HL-60 (cell line): ENCODE measurements around the gene GNGT2.
A peak's percentile ranks its signal among the peaks of the same experiment; 100 is the strongest.

Source experiments
- DNase-seq, 2 experiments: peaks; one replicate each; pipeline ENCODE4 v3.0.0-alpha.2; 2010 to 2020; ENCODE audit warnings: low read depth in 1 of 2, low spot score in 1 of 2
- H3K27ac ChIP-seq: fragments of 250-450 bp; sonication (Bioruptor Pico); replicated peaks from 2 replicates; pipeline ENCODE4 v1.5.1; 2020; ENCODE audit warnings: mild to moderate bottlenecking, moderate library complexity
- H3K27me3 ChIP-seq: fragments of 250-450 bp; sonication (Bioruptor Pico); 2 replicates; pipeline ENCODE4 v1.5.1; 2021; ENCODE audit warnings: mild to moderate bottlenecking, moderate library complexity; ENCODE audit not compliant: insufficient read depth, poor library complexity, severe bottlenecking
- H3K4me3 ChIP-seq: replicated peaks from 2 replicates; pipeline ENCODE4 v1.5.1; 2011; ENCODE audit warnings: mild to moderate bottlenecking, control low read depth, low read length; ENCODE audit not compliant: insufficient read depth
- GABPA ChIP-seq: IDR thresholded peaks from 2 replicates; pipeline ENCODE4 v1.6.1; 2012; ENCODE audit warnings: low read depth
- POLR2AphosphoS5 ChIP-seq: IDR thresholded peaks from 2 replicates; pipeline ENCODE4 v1.6.1; 2012; ENCODE audit warnings: low read depth
- SPI1 ChIP-seq: IDR thresholded peaks from 2 replicates; pipeline ENCODE4 v1.6.1; 2012; ENCODE audit warnings: low read depth, mild to moderate bottlenecking, borderline replicate concordance
- TF ChIP-seq, protein P1 (sequence below): IDR thresholded peaks from 2 replicates; pipeline ENCODE4 v1.6.1; 2012; ENCODE audit warnings: low read depth; ENCODE audit not compliant: insufficient replicate concordance
- TF ChIP-seq, protein P2 (sequence below): IDR thresholded peaks from one replicate; pipeline ENCODE4 v1.5.1; 2011; ENCODE audit warnings: low read length, control low read depth, inconsistent platforms; ENCODE audit not compliant: insufficient read depth

Gene GNGT2

DNA sequence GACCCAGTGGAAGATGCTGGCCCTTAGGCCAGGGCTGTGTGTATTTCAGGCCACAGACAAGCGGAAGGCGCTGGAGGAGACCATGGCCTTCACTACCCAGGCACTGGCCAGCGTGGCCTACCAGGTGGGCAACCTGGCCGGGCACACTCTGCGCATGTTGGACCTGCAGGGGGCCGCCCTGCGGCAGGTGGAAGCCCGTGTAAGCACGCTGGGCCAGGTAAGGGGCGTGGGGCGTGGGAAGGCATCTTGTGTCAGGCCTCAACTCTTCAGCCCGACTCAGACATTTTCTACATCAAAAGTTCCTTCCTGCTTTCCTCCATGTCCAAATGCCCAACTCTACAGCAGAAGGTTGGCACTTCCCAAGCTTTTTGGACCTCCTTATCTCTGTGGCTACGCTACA lies 6.1 kb upstream of the GNGT2 start:
- H3K27me3 ChIP-seq = no peaks in the 10 kb centered on the region
- TF ChIP-seq, protein P1, sequence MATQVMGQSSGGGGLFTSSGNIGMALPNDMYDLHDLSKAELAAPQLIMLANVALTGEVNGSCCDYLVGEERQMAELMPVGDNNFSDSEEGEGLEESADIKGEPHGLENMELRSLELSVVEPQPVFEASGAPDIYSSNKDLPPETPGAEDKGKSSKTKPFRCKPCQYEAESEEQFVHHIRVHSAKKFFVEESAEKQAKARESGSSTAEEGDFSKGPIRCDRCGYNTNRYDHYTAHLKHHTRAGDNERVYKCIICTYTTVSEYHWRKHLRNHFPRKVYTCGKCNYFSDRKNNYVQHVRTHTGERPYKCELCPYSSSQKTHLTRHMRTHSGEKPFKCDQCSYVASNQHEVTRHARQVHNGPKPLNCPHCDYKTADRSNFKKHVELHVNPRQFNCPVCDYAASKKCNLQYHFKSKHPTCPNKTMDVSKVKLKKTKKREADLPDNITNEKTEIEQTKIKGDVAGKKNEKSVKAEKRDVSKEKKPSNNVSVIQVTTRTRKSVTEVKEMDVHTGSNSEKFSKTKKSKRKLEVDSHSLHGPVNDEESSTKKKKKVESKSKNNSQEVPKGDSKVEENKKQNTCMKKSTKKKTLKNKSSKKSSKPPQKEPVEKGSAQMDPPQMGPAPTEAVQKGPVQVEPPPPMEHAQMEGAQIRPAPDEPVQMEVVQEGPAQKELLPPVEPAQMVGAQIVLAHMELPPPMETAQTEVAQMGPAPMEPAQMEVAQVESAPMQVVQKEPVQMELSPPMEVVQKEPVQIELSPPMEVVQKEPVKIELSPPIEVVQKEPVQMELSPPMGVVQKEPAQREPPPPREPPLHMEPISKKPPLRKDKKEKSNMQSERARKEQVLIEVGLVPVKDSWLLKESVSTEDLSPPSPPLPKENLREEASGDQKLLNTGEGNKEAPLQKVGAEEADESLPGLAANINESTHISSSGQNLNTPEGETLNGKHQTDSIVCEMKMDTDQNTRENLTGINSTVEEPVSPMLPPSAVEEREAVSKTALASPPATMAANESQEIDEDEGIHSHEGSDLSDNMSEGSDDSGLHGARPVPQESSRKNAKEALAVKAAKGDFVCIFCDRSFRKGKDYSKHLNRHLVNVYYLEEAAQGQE = no peak
- TF ChIP-seq, protein P2, sequence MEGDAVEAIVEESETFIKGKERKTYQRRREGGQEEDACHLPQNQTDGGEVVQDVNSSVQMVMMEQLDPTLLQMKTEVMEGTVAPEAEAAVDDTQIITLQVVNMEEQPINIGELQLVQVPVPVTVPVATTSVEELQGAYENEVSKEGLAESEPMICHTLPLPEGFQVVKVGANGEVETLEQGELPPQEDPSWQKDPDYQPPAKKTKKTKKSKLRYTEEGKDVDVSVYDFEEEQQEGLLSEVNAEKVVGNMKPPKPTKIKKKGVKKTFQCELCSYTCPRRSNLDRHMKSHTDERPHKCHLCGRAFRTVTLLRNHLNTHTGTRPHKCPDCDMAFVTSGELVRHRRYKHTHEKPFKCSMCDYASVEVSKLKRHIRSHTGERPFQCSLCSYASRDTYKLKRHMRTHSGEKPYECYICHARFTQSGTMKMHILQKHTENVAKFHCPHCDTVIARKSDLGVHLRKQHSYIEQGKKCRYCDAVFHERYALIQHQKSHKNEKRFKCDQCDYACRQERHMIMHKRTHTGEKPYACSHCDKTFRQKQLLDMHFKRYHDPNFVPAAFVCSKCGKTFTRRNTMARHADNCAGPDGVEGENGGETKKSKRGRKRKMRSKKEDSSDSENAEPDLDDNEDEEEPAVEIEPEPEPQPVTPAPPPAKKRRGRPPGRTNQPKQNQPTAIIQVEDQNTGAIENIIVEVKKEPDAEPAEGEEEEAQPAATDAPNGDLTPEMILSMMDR = no peak
- no peak for TF ChIP-seq SPI1
- TF ChIP-seq GABPA = no peak
- TF ChIP-seq POLR2AphosphoS5 = no peak
- no peak for DNase-seq
- H3K4me3 ChIP-seq = no peak overlapping the region
- H3K27ac ChIP-seq = peak overlapping the region; percentile 37

DNA sequence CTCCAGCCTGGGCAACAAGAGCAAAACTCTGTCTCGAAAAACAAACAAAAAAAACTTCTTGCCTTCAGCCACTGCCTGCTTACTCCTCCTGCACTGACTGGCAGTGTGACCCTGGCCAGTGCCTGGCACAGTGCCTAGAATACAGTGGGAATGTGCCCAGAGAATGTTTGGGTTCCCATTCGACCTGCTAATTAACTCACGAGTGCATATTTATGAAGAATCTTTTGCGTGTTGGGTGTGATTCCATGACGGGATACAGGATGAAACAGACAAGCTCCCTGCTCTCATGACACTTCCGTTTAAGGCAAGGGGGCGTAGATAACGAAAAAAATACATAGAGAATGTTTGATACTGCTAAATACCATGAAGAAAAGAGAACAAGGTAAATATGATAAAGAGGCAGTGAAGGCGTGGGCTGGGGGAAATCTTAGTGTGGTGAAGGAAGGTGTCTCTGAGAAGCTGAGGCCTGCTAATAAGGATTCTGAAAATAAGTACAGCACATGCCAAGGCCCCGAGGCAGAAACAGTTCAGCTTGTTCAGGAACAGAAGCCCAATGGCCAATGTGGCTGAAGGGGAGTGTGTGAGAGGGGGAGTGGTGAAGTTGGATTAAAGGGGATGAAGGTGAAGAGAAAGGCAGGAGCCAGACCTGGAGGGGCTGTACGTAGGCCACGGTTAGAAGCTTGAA lies 4.4 kb upstream of the GNGT2 start:
- Histone ChIP-seq H3K4me3 (no peak overlapping the region), H3K27ac (no peak overlapping the region), H3K27me3 (no peaks in the 10 kb centered on the region)
- no peak for DNase-seq
- TF ChIP-seq GABPA (no peak), SPI1 (no peak), POLR2AphosphoS5 (no peak)
- TF ChIP-seq, protein P2 = no peak
- TF ChIP-seq, protein P1 = no peak

DNA sequence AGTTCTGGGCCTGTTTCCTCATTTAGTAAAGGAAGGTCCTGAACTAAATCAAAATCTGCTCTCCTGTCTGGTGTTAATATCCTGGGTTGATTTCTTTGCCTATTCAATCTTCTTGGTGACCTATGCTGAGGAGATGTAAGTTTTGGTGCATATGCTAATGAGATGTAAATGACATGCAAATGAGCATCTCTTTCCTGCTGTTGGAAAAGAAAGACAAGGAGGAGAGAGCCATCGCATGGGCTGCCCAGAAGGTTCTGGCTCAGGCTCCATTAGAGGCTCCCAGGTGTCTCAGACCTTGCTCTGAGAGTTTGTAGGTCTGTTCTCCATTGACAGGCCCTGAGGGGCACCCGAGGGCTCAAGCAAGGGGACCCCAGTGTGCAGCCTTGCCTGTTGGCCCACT lies 3.5 kb upstream of the GNGT2 start:
- TF ChIP-seq SPI1 = no peak
- TF ChIP-seq, protein P2 = no peak
- TF ChIP-seq, protein P1 = no peak
- Histone ChIP-seq H3K27me3 (no peaks in the 10 kb centered on the region), H3K27ac (no peak overlapping the region), H3K4me3 (no peak overlapping the region)
- DNase-seq = no peak
